MM.1S (cell line): ENCODE data around the gene TRIM3.

Experiments
- CTCF ChIP-seq: fragments of 300-600 bp; sonication (generic); IDR thresholded peaks from 2 replicates; pipeline ENCODE4 v1.5.1; 2016; ENCODE audit warnings: antibody characterized with exemption, low read length, mixed read lengths
- EZH2 ChIP-seq: fragments of 300-600 bp; sonication (generic); optimal IDR thresholded peaks from 2 replicates; pipeline ENCODE3; 2017; ENCODE audit warnings: low read depth, mild to moderate bottlenecking, antibody characterized with exemption, low read length, mixed read lengths

- no peak for TF ChIP-seq CTCF
- TF ChIP-seq EZH2, result no peak
These were observed 72.3 kb downstream of the TRIM3 start for GRCh38 chr11:6401464-6401863.
